ENCODE results near the gene PHLDB1. TPM values are rescaled to one million over a fixed set of nuclear protein-coding genes. Genes with fewer than 3 reads are reported as not detected.

The PHLDB1 gene
- total and polyA plus RNA-seq, 11 donors, result 86.0 to 129 (median 113) TPM

- Histone ChIP-seq H3K36me3 (peaks cover 0 to 4% (median 0%) of the 10 kb centered on the region in 9 donors), H3K4me1 (peaks cover 0 to 20% (median 14%) of the 10 kb centered on the region in 12 donors), H3K27ac (no peak overlapping the region), H3K4me3 (no peak overlapping the region), H3K9me3 (no peaks in the 10 kb centered on the region), H3K27me3 (no peaks in the 10 kb centered on the region)
- intact Hi-C loops (cut with DNase I), result no loop called here
- WGBS, 4 donors, result 84 to 90% (median 88%) methylated on average over 4 of the region's 4 CpGs
- TF ChIP-seq CTCF (IDR thresholded peaks at IDR 0.05) (no peak), POLR2A (IDR thresholded peaks at IDR 0.05) (no peak)
- DNase-seq (peak in 1 of 5 donors; percentile 34), ATAC-seq (no peak)
Observed at GRCh38 chr11:118663381-118663780, 56.0 kb downstream of the PHLDB1 start.

DNA sequence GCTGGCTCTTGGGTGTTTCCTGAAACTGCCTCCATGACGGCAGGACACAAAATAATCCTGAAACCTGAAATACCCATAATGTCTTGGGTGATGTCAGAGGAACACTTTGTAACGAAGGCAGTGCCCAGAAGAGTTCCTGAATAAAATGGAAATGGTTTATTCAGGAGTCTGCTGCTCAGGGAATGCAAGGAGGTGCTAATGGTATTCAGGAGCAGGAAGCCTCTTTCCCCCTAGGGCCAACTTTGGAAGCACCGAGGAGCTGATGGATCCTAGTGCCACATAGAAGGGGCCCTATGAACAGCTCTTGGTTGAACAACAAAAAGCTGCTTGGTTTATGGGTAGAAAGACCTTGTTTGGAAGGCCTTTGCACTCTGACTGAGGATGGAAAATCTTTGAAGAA is 56.5 kb downstream of the PHLDB1 start:
- WGBS, 4 donors, result 77 to 84% (median 78%) methylated on average over 3 of the region's 3 CpGs
- TF ChIP-seq POLR2A (IDR thresholded peaks at IDR 0.05) (no peak), CTCF (IDR thresholded peaks at IDR 0.05) (no peak)
- ATAC-seq (no peak), DNase-seq (no peak)
- no peaks in the 10 kb centered on the region for H3K9me3 ChIP-seq
- H3K4me3 ChIP-seq, result no peak overlapping the region
- H3K27ac ChIP-seq, result no peak overlapping the region
- intact Hi-C loops (cut with DNase I), result no loop called here
- peaks cover 0 to 15% (median 11%) of the 10 kb centered on the region in 12 donors for H3K4me1 ChIP-seq
- no peaks in the 10 kb centered on the region for H3K27me3 ChIP-seq
- H3K36me3 ChIP-seq, result no peaks in the 10 kb centered on the region

GRCh38 chr11:118666371-118666770 is 59.0 kb downstream of the PHLDB1 start:
- intact Hi-C loops (cut with DNase I), result no loop called here
- Histone ChIP-seq H3K4me3 (no peak overlapping the region), H3K4me1 (no peaks in the 10 kb centered on the region), H3K9me3 (peaks cover 0 to 15% (median 0%) of the 10 kb centered on the region in 12 donors), H3K27me3 (peaks cover 0 to 3% (median 0%) of the 10 kb centered on the region in 9 donors), H3K27ac (no peak overlapping the region), H3K36me3 (no peaks in the 10 kb centered on the region)
- WGBS, 4 donors, result 77 to 80% (median 79%) methylated on average over 5 of the region's 5 CpGs
- DNase-seq (no peak), ATAC-seq (no peak)
- TF ChIP-seq POLR2A (IDR thresholded peaks at IDR 0.05), result no peak
- no peak for TF ChIP-seq CTCF (IDR thresholded peaks at IDR 0.05)

- Histone ChIP-seq H3K4me1 (no peaks in the 10 kb centered on the region), H3K36me3 (no peaks in the 10 kb centered on the region), H3K27ac (no peak overlapping the region), H3K4me3 (no peak overlapping the region), H3K9me3 (peaks cover 0 to 24% (median 0%) of the 10 kb centered on the region in 12 donors), H3K27me3 (peaks cover 0 to 3% (median 0%) of the 10 kb centered on the region in 9 donors)
- DNase-seq (no peak), ATAC-seq (peak in 1 of 4 donors; percentile 7)
- WGBS, 4 donors, result 59 to 73% (median 70%) methylated on average over 2 of the region's 2 CpGs
- intact Hi-C loops (cut with DNase I), result no loop called here
- no peak for TF ChIP-seq POLR2A (IDR thresholded peaks at IDR 0.05)
- TF ChIP-seq CTCF (IDR thresholded peaks at IDR 0.05), result no peak
Observed at GRCh38 chr11:118670063-118670462, 62.6 kb downstream of the PHLDB1 start.

All from heart left ventricle (tissue), 16 donors.